Pancreas (tissue), 10 donors: ENCODE results near the gene C1QA. TPM values are rescaled to one million over a fixed set of nuclear protein-coding genes. Genes with fewer than 3 reads are reported as not detected.
A peak's percentile ranks its signal among the peaks of the same experiment; 100 is the strongest.

Experiments used
- ATAC-seq, 4 donors: fragments of 200-7000 bp; cut with Tn5 transposase; one replicate each; pipeline versions ENCODE4 v1.8.0 to v1.9.1; 2020; ENCODE audit warnings: mild to moderate bottlenecking in 4 of 4, moderate library complexity in 4 of 4
- DNase-seq, 6 donors: peaks; one replicate each; pipeline ENCODE4 v3.0.0-alpha.2; 2020
- FAIRE-seq: peaks from 2 replicates; lab custom pipeline; 2012; peaks lifted over from hg19 to GRCh38; lab: Jason Lieb, UNC
- H3K27ac ChIP-seq, 4 donors: fragments of 200-600 bp; sonication (generic); 1 replicate in 3 of 4; 2 replicates in 1 of 4; pipeline versions ENCODE4 v1.5.0 to v1.8.0; 2020
- H3K27me3 ChIP-seq, 4 donors: fragments of 200-600 bp; one replicate each; pipeline ENCODE4 v1.8.0; 2021
- H3K36me3 ChIP-seq, 3 donors: fragments of 200-600 bp; sonication (generic) in 1 of 3; one replicate each; pipeline versions ENCODE4 v1.5.0 to v1.8.0; 2020 to 2021
- H3K4me1 ChIP-seq, 3 donors: fragments of 200-600 bp; one replicate each; pipeline ENCODE4 v1.8.0; 2021
- H3K4me3 ChIP-seq, 4 donors: fragments of 200-600 bp; sonication (generic) in 2 of 4; one replicate each; pipeline versions ENCODE4 v1.5.0 to v1.8.0; 2020 to 2021
- H3K9me3 ChIP-seq, 4 donors: fragments of 200-600 bp; one replicate each; pipeline ENCODE4 v1.8.0; 2021
- CTCF ChIP-seq, 4 donors: fragments of 200-600 bp; sonication (generic) in 3 of 4; IDR thresholded peaks; one replicate each; pipeline versions ENCODE4 v1.5.0 to v1.8.0; 2021; ENCODE audit warnings: antibody characterized with exemption in 4 of 4
- WGBS, 2 donors: extraction: QIAGEN DNeasy Blood & Tissue Kit; methylation state at CpG; one replicate each; pipeline ENCODE4 v1.1.7; 2013; 5-methylcytosine and 5-hydroxymethylcytosine counted together
- intact Hi-C, 3 donors: fragments of 100-400 bp; cut with DNase I; formaldehyde crosslinking; loops; one replicate each; pipeline versions ENCODE4 v1.11.1 to v1.14.2; 2022
- polyA plus RNA-seq, 2 donors: library from polyadenylated mRNA; stranded (reverse); fragments of 200-250 nt; gene quantifications; one replicate each; pipeline ENCODE4 v1.2.3, GENCODE V29; 2013
- total RNA-seq, 6 donors: library from RNA; stranded (reverse); fragmentation: NEBNext Ultra II Directional in 4 of 6; extraction: Animal tissue kit (Norgen Biotek cat#: 25700) in 4 of 6; gene quantifications; one replicate each; pipeline versions ENCODE4 v1.2.1 to v1.2.4, GENCODE V29; 2021 to 2023
- donor health status: healthy with polysubstance abuse.
- donor health status: DM: no; HTN: no; CAD: no; lungs with moderate emphysema.
- donor health status: DM: no; HTN: no; CAD: no.
- donor health status: control.
- donor health status: control.
- donor health status: Bipolar disorder and iron deficiency.
- donor health status: DM: yes; HTN: yes; CAD: no.
- donor health status: DM: no; HTN: no; CAD: no.
- donor health status: DM: no; HTN: no; CAD: no.
- donor health status: DM: yes; HTN: yes; CAD: no.

Gene C1QA
- total and polyA plus RNA-seq, 8 donors: 3.3 to 115 (median 19.0) TPM

GRCh38 chr1:22636927-22637326, 499 bp downstream of the C1QA start:
- H3K4me1 ChIP-seq: peaks cover 0 to 3% (median 0%) of the 10 kb centered on the region in 3 donors
- TF ChIP-seq CTCF (IDR thresholded peaks at IDR 0.05): no peak
- H3K9me3 ChIP-seq: no peaks in the 10 kb centered on the region
- H3K27me3 ChIP-seq: no peaks in the 10 kb centered on the region
- H3K4me3 ChIP-seq: peak overlapping the region in 1 of 4 donors; percentile 19
- ATAC-seq (peak; percentile 37 to 68 (median 55)), DNase-seq (peak in 2 of 6 donors; percentile 18 to 29), FAIRE-seq (no peak)
- intact Hi-C loops: loop anchor here in 1 of 3 donors (10.0 kb wide), 1 partner anchor 102 kb away; no protein-coding TSS in a partner anchor
- no peak overlapping the region for H3K27ac ChIP-seq
- WGBS, 2 donors: 17 to 22% methylated on average over 6 of the region's 6 CpGs
- H3K36me3 ChIP-seq: no peaks in the 10 kb centered on the region

- H3K9me3 ChIP-seq: no peaks in the 10 kb centered on the region
- no peaks in the 10 kb centered on the region for H3K27me3 ChIP-seq
- intact Hi-C loops: loop anchor here in 1 of 3 donors (10.0 kb wide), 1 partner anchor 103 kb away; no protein-coding TSS in a partner anchor
- no peak overlapping the region for H3K27ac ChIP-seq
- DNase-seq (no peak), FAIRE-seq (no peak), ATAC-seq (no peak)
- peaks cover 0 to 4% (median 0%) of the 10 kb centered on the region in 3 donors for H3K4me1 ChIP-seq
- no peaks in the 10 kb centered on the region for H3K36me3 ChIP-seq
- TF ChIP-seq CTCF (IDR thresholded peaks at IDR 0.05): no peak
- peak overlapping the region in 1 of 4 donors; percentile 19 for H3K4me3 ChIP-seq
- 55 to 58% methylated on average over 3 of the region's 3 CpGs for WGBS, 2 donors
Observed at GRCh38 chr1:22637907-22638445, 1.5 kb downstream of the C1QA start.

- no peak for FAIRE-seq
- intact Hi-C loops: loop anchor here in 1 of 3 donors (10.0 kb wide), 1 partner anchor 104 kb away; no protein-coding TSS in a partner anchor
- Histone ChIP-seq H3K36me3 (no peaks in the 10 kb centered on the region), H3K27me3 (no peaks in the 10 kb centered on the region), H3K9me3 (no peaks in the 10 kb centered on the region), H3K27ac (no peak overlapping the region), H3K4me3 (no peak overlapping the region), H3K4me1 (peaks cover 0 to 4% (median 0%) of the 10 kb centered on the region in 3 donors)
- no peak for TF ChIP-seq CTCF (IDR thresholded peaks at IDR 0.05)
- DNase-seq: no peak
- WGBS, 2 donors: 83 to 84% methylated on average over 23 of the region's 23 CpGs
- ATAC-seq: no peak
Observed at GRCh38 chr1:22638476-22639234, 2.2 kb downstream of the C1QA start.

GRCh38 chr1:22639286-22639685, 2.9 kb downstream of the C1QA start:
- H3K4me3 ChIP-seq: no peak overlapping the region
- ATAC-seq: no peak
- WGBS, 2 donors: 72 to 81% methylated on average over 8 of the region's 8 CpGs
- H3K27ac ChIP-seq: no peak overlapping the region
- no peak for FAIRE-seq
- DNase-seq: no peak
- TF ChIP-seq CTCF (IDR thresholded peaks at IDR 0.05): no peak
- peaks cover 0 to 4% (median 0%) of the 10 kb centered on the region in 3 donors for H3K4me1 ChIP-seq
- H3K36me3 ChIP-seq: no peaks in the 10 kb centered on the region
- intact Hi-C loops: loop anchor here in 1 of 3 donors (10.0 kb wide), 1 partner anchor 104 kb away; no protein-coding TSS in a partner anchor
- H3K9me3 ChIP-seq: no peaks in the 10 kb centered on the region
- H3K27me3 ChIP-seq: no peaks in the 10 kb centered on the region
